Endometrium (tissue), 2 donors: ENCODE measurements around the gene PIBF1.
"Not testable (repeated sequence)": the region's sequence is repeated elsewhere in the genome, so short reads cannot be mapped to it uniquely, and the experiment has no call there.

ENCODE experiments used
- FAIRE-seq: peaks from 2 replicates; lab custom pipeline; 2012; peaks lifted over from hg19 to GRCh38; lab: Jason Lieb, UNC
- donor health status: control.
- donor health status: control.

The PIBF1 gene

DNA sequence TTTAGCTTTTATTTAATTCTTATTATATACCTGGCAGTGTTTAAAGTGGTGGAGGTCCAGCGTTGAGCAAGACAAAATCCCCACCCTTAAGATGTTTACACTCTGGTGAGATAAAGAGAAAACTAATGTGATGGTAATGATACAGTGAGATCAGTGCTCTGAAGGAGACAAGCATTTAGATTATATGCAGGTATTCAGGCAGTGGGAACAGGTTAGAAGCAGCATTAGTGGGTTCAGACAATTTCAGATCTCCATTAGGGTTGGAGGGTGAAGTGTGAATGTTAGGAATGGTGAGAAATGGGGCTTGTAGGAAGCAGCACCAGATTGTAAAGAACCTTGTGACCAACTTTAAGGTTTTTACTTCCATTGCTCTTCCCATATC is 39.0 kb downstream of the PIBF1 start:
- FAIRE-seq: no peak

DNA sequence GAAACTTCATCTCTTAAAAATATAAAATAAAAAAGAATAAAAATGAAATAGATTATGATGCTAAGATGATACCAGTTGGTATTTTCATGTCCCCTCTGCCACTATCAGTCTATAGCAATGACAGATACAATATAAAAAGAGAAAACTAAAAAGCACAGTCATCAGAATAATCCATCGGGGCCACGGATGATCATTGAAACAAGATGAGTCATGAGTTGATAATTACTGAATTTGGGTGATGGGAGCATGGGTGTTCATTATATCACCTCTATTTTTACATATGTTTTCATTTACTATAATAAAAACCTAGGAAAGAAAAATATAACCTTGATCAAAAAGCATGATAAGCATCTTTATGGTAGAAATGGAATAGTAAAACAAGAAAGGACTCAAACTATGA is 41.1 kb downstream of the PIBF1 start:
- FAIRE-seq: no peak

DNA sequence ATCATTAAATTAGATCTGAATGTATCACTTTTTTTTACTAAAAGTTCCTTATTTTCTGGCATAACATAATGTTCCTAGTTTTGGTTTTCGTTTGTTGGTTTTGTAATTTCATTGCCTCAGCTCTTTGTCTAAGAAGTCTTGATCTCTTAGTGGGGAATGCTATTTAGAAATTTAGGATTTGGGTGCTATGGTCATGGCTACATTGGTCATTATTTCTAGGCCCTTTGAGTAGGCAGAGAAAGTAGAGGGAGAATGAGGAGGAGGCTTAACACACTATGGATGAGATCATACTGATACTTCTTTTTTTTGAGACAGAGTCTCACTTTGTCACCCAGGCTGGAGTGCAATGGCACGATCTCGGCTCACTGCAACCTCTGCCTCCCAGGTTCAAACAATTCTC is 41.8 kb downstream of the PIBF1 start:
- FAIRE-seq: no peak

DNA sequence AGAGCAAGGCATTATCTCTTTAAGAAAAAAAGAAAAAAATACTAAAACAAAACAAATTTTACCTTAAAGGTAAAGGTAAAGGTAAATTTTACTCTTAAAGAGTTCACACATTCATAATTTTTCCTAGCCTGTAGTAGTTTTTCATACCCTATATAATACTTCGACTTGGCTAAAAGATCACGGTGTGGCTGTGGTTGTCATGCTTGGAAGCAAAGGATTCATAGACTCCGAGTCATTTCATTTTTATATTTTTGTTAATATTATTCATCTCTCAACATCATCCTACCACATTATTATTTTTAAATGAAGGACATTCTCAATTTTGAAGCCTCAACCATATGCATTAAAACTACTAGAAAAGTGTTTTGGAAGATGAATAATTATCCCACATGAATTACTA is 52.7 kb downstream of the PIBF1 start:
- no peak for FAIRE-seq

DNA sequence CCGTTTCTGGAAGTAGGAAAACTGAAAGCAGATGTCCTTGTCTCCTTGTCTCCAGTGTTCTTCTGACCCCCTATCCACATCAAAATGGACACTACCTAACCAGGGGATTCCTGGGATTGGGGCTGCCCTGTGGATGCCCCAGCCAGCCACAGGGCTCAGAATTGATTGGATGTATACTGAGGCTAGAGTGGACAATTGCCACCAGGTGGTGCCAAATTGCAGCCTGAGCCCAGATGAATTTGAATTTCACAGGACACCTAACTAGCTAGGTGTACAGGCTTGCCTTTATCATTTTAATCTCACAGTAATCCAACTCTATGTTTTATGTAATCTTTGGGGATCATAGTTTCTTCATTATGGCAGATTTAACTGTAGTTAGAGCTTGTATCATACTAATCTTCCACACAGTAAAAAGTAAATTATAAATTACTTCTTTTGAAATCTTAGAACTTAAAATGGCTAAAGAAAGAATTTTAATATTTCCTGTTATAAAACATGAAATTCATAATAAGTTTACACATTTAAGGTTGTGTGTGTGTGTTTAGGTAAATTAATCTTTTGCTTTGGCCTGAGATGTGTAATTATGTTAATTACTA is 58.0 kb downstream of the PIBF1 start:
- FAIRE-seq: no peak

DNA sequence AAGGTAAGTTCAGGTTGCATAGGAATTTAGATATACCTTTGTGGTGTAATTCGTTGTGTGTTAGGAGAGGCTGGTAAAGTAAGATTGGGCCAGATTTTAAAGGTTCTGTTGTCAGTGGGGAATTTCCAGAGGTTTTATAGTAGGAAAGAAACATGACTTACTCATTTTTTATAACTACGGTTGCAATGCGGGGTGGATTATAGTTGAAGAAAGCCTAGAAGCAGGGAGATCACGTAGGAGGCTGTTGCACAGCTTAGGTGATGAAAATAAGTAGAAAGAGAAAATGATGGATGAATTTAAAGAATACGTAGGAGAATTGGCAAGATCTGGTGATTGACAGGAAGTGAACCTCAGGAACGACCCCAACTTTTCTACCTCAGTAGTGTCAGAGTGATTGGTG is 61.1 kb downstream of the PIBF1 start:
- no peak for FAIRE-seq

DNA sequence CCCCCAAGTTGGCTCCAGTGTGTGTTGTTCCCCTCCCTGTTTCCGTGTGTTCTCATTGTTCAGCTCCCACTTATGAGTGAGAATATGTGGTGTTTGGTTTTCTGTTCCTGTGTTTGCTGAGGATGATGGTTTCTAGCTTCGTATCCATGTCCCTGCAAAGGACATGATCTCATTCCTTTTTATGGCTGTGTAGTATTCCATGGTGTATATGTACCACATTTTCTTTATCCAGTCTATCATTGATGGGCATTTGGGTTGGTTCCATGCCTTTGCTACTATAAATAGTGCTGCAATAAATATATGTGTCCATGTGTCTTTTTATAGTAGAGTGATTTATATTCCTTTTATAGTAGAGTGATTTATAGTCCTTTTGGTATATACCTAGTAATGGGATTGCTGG is 63.2 kb downstream of the PIBF1 start:
- not testable (repeated sequence) for FAIRE-seq

DNA sequence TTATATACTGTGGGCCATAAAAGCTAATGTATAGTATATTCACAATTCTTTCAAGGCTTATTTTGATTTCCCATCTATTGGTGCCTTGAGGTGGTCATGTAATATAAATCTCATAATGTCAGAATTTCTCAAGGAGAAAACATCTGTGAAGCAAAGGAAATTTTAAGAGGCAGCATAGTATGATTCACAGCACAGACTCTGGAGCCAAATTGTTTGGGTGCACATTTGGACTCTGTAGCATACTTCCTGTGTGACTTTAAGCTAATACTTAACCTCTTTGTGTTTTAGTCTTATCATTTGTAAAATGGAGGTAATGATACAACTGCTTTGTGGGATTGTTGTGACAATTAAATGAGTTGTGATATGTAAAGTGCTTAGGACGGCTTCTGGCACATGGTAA is 67.6 kb downstream of the PIBF1 start:
- FAIRE-seq: no peak

DNA sequence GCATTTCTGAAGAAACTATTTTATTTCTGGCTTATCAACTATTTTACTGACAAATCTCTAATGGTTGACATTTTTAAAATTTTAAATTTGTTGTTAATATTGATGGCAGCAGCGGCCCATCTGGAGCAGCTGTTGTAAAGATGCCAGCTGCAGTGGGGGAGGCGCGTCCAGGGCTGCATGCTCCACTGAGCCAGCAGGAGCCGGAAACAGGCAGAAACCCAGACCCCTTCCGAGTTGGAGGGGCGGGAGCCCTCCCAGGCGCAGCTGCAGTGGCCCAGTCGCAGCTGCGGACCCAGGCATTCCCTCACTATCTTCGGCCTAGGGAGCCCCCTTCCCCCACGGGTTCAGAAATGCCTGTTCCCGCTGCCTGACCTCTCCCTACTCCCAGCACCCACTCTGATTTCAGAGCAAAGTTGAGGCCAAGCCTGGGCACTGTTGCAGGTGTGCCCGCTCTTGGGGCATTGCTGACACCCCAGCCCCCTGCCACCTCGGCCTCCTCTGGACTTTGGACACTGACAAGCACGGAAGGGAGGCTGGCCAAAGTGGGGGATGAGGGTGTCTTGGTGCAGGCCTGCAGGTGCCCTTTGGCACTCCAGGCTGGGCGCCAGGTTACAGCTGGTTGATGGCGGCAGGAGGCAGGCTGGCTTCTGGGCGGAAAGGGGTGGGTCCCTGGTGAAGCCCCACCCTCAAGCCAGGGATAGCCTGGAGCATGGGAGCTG is 69.2 kb downstream of the PIBF1 start:
- FAIRE-seq: no peak

DNA sequence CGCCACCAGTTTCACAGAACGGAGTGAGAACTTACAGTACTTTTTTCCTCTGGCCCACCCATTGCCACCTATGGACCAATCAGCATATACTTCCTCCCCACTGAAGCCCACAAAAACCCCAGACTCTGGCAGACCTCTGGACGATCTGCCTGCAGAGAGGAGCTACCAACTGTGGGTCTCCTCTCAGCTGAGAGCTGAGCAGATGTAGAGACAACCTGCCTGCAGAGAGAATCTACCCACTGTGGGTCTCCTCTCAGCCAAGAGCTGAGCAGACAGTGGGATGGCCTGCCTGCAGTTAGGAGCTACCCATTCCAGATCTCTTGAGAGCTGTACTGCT is 69.7 kb downstream of the PIBF1 start:
- no peak for FAIRE-seq

DNA sequence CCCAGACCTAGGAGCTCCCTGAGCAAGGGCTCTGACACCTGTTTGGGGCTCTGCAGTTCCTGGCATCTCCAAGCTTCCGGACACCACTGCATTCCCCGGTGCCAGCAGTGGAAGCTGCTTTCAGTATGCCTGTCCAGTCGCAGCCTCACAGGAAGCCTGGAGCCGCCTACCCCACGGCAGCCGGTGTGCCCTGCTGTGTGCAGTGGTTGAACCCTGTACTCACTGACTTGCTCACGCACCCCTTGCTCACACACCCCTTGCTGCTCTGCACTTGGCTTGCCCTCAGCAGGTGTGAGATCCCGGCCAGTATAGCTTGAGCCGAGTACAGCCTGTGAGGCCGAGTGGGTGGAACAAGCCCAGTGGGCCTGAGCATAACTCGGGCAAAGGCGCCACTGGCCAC is 70.3 kb downstream of the PIBF1 start:
- no peak for FAIRE-seq

DNA sequence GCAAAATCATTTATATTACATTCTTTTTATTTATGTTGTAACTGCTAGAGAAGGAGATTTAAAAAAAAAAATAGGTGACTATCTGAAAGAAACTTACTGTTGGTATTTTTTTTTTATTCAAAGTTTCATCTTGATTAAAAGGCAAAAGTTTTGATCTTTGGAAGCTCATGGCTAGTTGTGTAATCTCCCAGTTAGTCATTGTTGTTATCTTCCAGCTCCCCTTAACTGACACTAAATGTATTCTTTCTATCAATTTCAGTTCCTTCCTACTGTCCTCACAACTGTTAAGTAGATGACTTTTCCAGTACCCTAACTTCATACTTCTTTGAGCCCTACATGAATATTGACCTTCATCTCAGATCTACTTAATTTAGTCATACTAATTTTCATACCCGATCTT is 71.1 kb downstream of the PIBF1 start:
- FAIRE-seq: no peak

DNA sequence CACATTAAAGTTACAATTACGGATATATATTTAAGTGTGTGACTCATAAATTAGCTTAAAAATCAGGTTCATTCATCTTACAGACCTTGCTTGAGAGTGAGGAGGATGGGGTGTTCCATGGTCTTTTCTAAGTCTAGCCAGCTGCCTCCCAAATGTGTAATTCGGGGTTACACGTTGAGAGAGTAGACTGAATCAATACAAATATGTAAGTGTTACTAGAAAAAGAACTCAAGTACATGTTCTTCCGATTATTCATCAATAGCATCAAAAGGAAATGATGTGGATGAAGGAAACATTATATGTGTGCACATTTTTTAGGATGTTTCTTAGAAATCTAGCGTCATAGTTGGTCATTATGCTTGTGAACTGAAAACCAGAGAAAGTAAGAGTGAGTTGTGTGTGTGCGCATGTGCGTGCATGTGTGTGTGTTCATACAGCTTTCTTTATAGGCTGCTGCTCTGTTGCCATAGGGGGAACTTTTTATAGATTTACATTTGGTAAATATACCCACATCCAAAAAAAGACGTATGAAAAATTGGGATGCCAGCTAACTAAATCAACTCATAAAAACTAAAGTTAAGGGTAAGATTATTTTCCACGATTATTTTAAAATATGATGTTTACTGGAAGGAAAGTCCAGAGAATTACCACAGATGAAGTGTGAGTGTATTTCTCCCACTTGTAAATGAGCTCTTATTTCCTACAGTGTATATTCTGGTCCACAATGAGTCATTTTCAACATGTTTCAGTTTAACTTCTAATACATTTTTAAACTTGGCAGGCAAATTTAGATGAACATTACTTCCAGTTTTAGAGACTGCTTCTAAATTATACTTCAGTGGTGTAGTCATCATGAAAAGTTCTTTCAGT is 82.4 kb downstream of the PIBF1 start:
- FAIRE-seq: no peak

DNA sequence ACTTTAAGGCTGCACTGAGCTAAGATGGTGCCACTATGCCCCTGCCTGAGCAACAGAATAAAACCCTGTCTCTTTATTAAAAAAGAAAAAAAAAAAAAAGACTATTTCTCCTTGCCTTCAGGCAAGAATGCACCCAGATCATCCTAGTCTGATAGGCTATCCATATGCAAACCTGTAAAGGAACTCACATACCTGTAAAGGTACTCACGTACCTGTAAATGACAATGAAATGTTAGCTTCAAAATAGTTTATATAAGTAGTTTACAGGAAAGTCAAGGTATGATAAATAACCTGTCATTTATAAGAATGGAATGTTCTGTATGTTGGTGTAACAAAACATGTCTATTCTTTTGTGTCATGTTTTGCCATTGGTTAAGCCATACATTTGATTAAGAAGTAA is 86.3 kb downstream of the PIBF1 start:
- FAIRE-seq: no peak

DNA sequence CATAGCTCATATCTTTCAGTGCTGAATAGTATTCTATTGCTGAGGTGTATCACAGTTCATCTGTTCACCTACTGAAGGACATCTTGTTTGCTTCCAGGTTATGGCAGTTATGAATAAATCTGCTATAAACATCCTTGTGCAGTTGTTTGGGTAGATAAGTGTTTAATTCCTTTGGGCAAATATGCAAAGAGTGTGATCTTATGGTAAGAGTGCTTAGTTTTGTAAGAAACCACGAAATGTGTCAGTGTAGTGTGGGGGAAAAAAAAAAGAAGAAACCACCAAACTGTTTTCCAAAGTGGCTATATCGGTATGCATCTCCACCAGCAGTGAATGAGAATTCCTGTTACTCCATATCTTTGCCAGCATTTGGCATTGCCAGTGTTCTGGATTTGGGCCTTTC is 93.3 kb downstream of the PIBF1 start:
- FAIRE-seq: no peak

DNA sequence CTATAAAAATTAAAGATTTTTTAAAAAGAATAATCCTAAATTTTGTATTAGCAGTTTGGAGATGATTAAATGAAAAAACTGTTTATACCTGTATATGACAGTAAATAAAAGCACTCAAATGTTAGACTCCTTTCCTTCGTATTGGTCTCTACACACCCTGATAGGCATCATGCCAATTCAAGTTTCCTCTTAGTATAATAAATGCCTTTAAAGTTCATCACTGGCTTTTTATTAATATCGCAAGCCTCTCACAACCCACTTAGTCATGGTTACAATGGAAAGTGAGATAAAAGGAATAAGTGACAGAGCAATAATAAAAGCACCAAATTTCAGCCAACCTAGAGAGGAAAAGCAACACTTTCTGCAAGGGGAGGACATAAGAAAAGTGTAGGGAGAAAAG is 102.2 kb downstream of the PIBF1 start:
- no peak for FAIRE-seq

DNA sequence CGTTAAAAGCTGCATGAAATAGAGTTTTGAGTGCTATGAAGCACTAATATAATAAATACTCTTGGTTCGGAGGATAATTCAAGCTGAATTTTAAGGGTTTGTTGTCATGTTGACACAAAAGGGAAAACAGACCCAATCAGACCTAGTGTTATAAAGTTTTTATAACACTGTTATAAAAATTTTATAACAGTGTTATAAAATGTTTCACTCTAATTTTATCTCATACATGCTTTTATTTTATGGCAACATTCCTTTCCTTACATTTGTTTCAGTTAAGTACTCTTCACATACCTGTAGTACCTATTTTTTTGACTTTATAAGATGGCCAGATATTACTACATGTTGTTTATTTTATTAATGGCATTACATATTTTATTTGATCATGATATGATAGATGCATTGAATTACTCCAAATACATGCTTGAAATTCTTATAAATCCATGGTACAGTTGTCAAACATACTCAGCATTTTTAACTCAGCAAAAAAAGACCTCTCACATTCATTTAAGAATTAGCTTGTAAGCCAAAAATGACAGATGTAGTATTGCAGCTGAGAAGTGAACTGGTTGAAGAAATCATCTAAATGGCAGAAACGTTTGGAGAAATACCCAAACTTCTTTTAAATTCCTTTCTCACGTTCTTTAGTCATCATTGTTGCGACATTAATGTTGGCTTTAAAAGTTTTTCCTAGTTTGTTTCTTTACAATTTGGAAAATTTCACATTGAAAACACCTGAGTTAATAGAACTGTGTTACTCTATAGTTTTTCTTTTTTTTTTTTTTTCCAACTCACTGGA is 104.5 kb downstream of the PIBF1 start:
- peak; percentile 63 for FAIRE-seq

DNA sequence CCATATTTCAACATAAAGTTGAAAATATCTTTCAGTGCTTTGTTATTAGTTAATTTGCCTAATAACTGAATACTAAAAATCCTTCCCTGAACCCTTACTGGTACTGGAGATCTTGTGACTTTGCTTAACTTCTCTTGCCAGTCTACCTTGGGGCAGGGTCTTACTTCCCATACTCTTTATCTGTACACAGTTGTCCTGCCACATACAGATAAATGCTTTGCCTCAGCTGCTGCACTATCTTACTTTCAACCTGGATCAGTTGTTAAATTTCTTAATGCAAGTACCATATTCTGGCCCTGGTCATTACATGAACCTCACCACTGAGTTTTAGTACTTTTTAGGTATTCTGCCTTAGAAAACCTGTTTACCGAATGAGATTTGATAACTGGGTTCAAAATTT is 107.6 kb downstream of the PIBF1 start:
- FAIRE-seq: no peak

DNA sequence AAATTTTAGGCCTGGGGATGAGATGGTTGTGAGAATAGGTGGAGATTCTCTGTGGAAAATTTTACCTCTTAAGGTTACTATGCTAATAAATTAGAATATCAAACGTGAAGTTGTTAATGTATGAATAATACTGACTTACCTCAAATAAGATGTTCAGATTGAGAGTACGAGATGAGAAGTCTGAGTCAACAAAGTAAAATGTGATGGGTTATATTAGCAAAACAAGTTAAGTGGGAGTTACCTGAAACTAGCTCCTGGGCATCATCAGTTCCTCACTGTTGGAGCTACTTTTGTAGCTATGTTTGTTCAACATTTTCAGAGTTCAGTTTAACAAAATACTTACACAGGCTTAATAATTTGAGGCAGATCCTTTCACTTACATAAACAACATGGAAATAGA is 108.6 kb downstream of the PIBF1 start:
- FAIRE-seq: no peak

DNA sequence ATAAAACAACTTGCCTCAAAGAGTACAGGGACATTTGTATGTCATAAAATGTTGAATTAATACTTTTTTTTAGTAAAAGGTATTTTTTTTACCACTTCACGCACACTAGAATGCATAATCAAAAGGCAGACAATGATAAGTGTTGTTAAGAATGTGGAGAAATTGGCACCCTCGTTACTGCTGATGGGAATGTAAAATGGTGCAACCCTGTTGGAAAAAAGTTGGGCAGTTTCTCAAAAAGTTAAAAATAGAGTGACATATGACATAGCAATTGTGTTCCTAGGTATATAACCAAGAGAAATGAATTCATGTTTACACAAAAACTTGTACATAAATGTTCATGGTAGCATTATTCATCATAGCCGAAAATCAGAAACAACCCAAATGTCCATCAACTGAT is 109.5 kb downstream of the PIBF1 start:
- FAIRE-seq: no peak

DNA sequence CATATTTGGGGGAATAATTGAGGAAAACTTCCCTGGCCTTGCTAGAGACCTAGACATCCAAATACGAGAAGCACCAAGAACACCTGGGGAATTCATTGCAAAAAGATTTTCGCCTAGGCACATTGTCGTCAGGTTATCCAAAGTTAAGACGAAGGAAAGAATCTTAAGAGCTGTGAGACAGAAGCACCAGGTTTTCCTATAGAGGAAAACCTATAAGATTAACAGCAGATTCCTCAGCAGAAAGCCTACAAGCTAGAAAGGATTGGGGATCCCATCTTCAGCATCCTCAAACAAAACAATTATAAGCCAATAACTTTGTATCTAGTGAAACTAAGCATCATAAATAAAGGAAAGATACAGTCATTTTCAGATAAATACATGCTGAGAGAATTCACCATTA is 114.9 kb downstream of the PIBF1 start:
- no peak for FAIRE-seq

DNA sequence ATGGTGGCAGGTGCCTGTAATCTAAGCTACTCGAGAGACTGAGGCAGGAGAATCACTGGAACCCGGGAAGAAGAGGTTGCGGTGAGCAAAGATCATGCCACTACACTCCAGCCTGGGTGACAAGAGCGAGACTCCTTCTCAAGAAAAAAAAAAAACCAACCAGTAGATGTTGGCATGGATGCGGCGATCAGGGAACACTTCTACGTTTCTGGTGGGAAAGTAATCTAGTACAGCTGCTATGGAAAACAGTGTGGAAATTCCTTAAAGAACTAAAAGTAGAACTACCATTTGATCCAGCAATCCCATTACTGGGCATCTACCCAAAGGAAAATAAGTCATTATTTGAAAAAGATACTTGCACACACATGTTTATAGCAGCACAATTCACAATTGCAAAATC is 119.6 kb downstream of the PIBF1 start:
- FAIRE-seq: not testable (repeated sequence)

DNA sequence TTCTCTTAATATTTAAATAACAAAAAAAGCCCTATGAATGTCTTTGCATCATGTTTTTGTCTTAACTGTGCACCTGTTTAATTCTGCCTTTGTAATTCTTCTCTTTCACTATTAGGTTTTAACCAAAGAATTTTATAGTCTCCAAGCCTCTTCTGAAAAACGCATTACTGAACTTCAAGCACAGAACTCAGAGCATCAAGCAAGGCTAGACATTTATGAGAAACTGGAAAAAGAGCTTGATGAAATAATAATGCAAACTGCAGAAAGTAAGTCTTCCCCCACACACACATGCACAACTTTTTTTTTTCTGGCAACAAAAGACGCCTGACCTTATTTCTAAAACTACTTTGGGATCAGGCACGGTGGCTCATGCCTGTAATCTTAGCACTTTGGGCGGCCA is 126.5 kb downstream of the PIBF1 start:
- no peak for FAIRE-seq
